GM06990 (cell line): Measurements from ENCODE around the gene MAP3K20.
A peak's percentile ranks its signal among the peaks of the same experiment; 100 is the strongest.

Experiments used
- DNase-seq: peaks from one replicate; pipeline ENCODE4 v3.0.0-alpha.2; 2011; ENCODE audit not compliant: insufficient read length; ENCODE audit errors: extremely low read depth
- H3K27me3 ChIP-seq: replicated peaks from 2 replicates; pipeline ENCODE4 v1.6.0; 2011; ENCODE audit warnings: low read length; ENCODE audit not compliant: control insufficient read depth, insufficient read depth
- H3K36me3 ChIP-seq: 2 replicates; pipeline ENCODE4 v1.5.1; 2011; ENCODE audit warnings: low read length; ENCODE audit not compliant: control insufficient read depth, insufficient read depth
- H3K4me3 ChIP-seq: replicated peaks from 2 replicates; pipeline ENCODE4 v1.5.1; 2011; ENCODE audit warnings: low read depth, mild to moderate bottlenecking, control low read depth, low read length
- TF ChIP-seq, protein P1 (sequence below): IDR thresholded peaks from 2 replicates; pipeline ENCODE4 v1.5.1; 2011; ENCODE audit warnings: low read length, control low read depth, mild to moderate bottlenecking, inconsistent platforms; ENCODE audit not compliant: insufficient read depth, poor library complexity, severe bottlenecking

MAP3K20 gene

DNA sequence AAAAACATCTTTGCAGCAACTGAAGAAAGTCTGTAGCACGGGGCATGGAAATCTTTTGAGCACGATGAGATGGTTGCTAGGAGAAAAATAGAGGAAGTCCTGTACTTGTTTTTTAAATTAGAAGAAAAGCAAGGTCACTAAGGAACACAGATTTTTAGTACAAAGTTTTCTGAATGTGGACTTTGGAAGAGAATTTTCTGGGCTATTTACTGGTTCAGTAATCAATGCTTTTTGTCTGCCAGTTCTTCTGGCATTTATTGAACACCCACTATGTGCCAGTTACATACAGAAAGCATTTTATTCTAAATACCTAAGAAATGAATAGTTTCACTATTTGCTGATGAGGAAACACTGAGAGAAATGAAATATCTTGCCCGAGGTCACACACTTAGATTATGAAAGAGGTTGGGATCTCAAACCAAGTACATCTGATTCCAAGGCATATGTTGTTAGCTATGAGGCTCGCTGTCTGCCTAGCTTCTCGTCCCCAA is 15.6 kb upstream of the MAP3K20 start:
- TF ChIP-seq, protein P1, sequence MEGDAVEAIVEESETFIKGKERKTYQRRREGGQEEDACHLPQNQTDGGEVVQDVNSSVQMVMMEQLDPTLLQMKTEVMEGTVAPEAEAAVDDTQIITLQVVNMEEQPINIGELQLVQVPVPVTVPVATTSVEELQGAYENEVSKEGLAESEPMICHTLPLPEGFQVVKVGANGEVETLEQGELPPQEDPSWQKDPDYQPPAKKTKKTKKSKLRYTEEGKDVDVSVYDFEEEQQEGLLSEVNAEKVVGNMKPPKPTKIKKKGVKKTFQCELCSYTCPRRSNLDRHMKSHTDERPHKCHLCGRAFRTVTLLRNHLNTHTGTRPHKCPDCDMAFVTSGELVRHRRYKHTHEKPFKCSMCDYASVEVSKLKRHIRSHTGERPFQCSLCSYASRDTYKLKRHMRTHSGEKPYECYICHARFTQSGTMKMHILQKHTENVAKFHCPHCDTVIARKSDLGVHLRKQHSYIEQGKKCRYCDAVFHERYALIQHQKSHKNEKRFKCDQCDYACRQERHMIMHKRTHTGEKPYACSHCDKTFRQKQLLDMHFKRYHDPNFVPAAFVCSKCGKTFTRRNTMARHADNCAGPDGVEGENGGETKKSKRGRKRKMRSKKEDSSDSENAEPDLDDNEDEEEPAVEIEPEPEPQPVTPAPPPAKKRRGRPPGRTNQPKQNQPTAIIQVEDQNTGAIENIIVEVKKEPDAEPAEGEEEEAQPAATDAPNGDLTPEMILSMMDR = no peak
- no peaks in the 10 kb centered on the region for H3K27me3 ChIP-seq
- H3K4me3 ChIP-seq = no peak overlapping the region
- no peak for DNase-seq
- no peaks in the 10 kb centered on the region for H3K36me3 ChIP-seq

DNA sequence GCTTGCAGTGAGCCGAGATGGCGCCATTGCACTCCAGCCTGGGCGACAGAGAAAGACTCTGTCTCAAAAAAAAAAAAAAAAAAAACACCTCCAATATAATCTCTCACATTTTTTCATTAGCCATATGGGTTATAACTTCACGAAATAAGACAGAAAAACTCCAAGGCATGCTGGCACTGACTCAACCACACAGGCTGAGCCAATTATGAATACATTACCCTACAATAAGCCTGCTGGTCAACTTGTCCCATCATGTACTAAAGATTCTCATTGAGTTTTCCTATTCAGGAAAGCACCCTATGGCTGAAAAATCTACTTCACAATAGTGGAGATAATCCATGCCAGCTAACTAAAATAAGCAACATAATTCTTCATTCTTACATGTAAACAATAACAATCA is 12.8 kb upstream of the MAP3K20 start:
- no peaks in the 10 kb centered on the region for H3K36me3 ChIP-seq
- TF ChIP-seq, protein P1 = no peak
- H3K4me3 ChIP-seq = no peak overlapping the region
- no peaks in the 10 kb centered on the region for H3K27me3 ChIP-seq
- no peak for DNase-seq

DNA sequence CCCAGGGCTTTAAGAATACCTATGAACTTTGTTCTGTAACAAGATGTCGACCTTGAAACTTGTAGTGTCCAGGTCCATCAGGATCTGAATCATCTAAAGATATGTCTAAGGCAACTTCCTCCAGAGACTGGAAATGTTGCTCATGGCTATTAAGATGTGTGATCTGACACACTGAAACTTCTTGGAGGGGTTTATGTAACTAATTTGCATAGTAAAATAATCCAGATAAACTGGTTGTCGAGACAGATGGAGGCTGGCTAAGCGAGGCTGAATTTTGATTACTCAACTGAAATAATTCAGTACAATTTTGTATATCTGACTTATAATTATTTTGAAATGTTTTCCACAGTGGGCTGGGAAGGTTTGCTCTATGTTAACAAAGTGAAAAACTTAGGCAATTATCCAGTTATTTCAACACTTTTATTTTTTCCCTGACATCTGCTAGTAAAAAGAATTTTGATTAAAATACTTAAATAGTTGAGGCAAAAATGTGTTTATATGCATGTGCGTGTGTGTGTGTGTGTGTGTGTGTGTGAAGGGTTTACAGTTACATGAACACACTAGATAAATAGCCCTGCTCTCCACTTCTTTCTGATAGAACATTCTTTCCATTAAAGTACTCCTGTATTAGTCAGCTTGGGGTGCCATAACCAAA is 11.4 kb upstream of the MAP3K20 start:
- no peak for DNase-seq
- TF ChIP-seq, protein P1 = no peak
- no peaks in the 10 kb centered on the region for H3K36me3 ChIP-seq
- no peaks in the 10 kb centered on the region for H3K27me3 ChIP-seq
- H3K4me3 ChIP-seq = no peak overlapping the region

DNA sequence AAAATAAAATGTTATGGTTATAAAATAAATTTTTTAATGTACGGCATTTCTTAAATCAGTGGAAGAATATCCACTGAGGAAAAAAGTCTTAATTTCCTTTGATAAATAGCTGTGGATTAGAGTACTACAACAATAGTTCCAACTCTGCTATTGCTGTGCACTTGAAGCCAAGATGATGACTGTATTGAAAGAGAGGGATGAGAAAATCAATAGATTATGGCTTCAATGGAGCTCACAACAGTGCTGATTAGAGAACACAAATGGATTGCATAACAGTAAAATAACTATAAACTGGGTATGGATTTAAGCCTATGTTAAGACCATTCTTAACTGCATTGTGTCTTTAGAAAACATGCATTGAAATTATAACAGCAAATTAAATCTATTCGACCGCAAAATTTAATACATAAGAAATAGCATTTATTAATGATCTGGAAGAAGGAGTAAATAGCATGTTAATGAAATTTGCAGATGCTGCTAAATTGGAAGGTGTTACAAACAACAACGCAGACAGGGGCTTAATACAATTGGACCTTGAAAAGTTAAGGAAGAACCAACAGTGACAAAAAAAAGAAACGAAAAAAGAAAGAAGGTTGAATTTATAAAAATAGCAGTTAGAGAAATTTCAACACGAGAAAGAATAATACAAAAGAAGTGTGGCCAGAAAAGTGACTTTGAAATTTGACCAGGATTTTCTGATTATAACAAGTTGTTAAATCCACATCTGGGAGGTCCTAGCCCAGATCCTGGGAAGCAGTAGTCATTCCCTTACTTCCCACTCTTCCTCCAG is 8.6 kb upstream of the MAP3K20 start:
- Histone ChIP-seq H3K36me3 (no peaks in the 10 kb centered on the region), H3K27me3 (no peaks in the 10 kb centered on the region), H3K4me3 (no peak overlapping the region)
- DNase-seq = no peak
- TF ChIP-seq, protein P1 = no peak

DNA sequence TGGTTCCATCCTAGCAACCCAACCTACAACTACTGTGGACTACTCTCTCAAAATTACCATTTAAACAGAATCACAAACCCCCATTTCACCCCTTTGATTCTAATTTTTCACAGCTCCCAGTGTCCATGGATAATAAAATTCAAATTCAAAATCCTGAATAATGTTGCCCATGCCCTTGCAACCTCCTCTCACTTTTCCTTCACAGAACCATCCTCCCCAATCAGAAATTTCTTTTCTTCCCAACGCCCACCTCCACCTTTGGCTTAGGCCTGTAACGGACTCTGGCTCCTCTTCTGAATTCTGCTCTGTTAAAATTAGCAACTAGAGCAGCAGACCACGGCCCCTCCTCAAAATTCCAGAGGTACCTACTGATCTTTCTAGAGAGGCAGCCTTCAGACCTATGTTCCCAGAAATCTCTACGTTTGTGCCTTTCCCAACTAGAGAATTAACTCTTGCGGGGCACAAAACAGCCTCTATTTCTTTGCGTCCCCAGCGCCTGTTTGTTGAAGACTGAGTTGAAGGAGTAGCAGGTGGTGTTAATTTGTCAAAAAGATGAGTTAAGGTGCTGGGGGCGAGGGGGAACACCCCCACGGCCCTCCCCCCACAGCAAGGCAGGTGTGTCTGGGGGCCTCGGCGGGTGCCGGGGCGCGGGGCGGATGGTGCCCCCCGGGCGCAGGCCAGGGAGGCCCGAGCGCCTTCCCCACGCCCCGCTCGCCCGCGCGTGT is 428 bp upstream of the MAP3K20 start:
- TF ChIP-seq, protein P1 = no peak
- Histone ChIP-seq H3K36me3 (no peaks in the 10 kb centered on the region), H3K27me3 (no peaks in the 10 kb centered on the region), H3K4me3 (peak overlapping the region; percentile 84)
- DNase-seq = no peak
